Bladder microvascular endothelial cell (primary cell): ENCODE data around the gene SRSF10. TPM values are rescaled to one million over a fixed set of nuclear protein-coding genes. Genes with fewer than 3 reads are reported as not detected.

Experiments used
- total RNA-seq: library from RNA; depleted of rRNA; stranded (reverse); fragments of >200 nt; gene quantifications from 2 replicates; pipeline ENCODE4 v1.2.3, GENCODE V29; 2014

The SRSF10 gene
- 70.4 and 135 TPM in 2 replicates for total RNA-seq

DNA sequence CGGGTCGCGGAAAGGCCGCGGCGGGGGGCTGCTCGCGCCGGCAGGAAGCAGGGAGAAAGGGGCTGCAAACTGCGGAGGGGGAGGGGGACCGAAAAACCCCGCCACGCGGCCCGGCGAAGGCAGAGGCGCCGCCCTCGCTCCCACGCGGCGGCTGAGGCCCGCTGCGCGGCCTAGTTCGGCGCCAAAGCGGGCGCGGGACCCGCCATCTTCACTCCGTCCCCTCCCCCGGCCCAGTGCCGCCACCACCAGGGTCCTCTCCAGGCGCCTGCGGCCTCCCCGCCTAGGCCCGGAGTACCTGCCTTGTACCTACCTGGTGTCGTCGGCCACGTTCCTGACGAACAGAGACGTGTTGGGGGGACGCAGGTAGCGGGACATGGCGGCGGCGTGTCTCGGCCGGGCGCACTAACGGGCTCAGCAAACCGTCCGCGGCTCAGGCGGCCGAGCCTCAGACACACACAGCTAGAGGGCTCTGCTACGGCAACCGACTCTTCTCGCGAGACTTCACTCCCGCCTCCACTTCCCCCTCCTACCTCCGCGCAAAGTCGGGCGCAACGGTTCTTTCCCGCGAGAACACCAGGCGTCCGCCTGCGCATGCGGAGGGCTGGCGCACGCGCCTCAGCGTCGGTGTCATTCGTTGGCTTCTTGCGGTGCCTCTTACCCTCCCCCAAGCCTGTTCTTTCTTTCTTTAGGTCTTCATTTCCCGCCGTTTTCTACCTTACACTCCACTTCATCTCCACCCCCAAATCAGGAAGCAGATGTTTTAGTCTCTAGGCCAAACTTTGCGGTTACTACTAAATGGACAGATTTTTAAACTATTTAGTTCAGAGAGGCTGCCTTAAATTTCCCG is at the start of gene SRSF10:
SRSF10 (minus strand) TSS at position 447 of the 847 bp plus-strand sequence; CDS start at position 375, 72 bp downstream.

DNA sequence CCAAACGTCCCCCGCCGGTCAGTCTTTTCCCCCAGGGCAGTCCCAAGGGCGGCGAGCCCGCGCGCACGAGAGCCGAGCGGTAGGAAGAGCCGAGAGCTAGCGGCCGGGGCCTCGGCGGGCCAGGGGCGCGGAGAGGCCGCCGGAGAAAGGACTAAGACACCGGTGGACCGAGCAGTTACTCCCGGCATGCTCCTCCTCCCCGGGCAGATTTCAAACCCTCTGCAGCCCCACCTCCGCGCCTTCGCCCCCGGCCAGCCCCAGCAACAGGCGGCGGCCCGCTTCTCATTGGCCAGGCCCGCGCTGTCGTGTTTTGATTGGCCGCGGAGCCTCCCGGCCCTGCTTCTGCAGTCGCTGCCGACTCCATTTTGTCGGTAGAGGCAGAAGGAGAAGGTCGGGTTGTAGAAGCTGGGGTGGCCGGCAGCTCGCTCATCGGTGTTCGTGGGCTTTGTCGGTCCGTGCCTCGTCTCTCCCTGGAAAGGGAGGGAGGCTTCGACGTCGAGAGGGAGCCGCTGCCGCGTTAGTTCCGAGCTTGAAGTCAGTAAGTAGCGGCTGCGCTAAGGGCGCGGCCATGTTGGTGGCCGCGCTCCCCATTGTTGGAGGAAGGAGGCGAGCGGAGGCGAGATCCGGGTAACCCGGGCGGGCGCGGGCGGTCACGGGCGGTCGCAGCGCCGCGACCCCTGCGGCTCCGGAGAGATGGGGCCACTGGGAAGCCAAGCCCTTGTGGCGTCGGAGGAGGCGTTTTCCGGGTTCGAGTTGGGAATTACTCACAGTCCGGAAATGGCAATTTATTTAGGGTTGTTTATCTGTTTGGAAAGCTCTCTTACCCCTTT is 20.5 kb downstream of the SRSF10 start, which contains the start of gene PNRC2:
PNRC2 (plus strand) TSS at position 368 of the 830 bp plus-strand sequence. CDS start 1,630 bp downstream, outside the sequence.

Other genes with a start within 250 kb of the SRSF10 start
- 14.7 and 23.9 TPM in 2 replicates for gene ELOA, start 236.9 kb downstream of the SRSF10 start, total RNA-seq
- 26.7 and 41.0 TPM in 2 replicates for gene PITHD1, start 201.9 kb downstream of the SRSF10 start, total RNA-seq
- gene LYPLA2, start 189.2 kb downstream of the SRSF10 start, total RNA-seq = 88.1 and 94.1 TPM in 2 replicates
- gene GALE, start 179.6 kb downstream of the SRSF10 start, total RNA-seq = 39.7 and 44.4 TPM in 2 replicates
- 38.2 and 50.2 TPM in 2 replicates for gene HMGCL, start 154.9 kb downstream of the SRSF10 start, total RNA-seq
- 9.7 and 15.2 TPM in 2 replicates for gene FUCA1, start 112.0 kb downstream of the SRSF10 start, total RNA-seq
- not detected in 2 replicates for gene CNR2, start 67.0 kb downstream of the SRSF10 start, total RNA-seq
- 95.4 and 103 TPM in 2 replicates for gene PNRC2, start 20.5 kb downstream of the SRSF10 start, total RNA-seq
- under 0.01 and 0.06 TPM in 2 replicates for gene MYOM3, start 131.8 kb upstream of the SRSF10 start, total RNA-seq
- not detected in 2 replicates for gene IL22RA1, start 162.8 kb upstream of the SRSF10 start, total RNA-seq
- not detected in 2 replicates for gene IFNLR1, start 207.0 kb upstream of the SRSF10 start, total RNA-seq